IMR-90 (cell line): ENCODE results near the gene CACNG5. TPM values are rescaled to one million over a fixed set of nuclear protein-coding genes. Genes with fewer than 3 reads are reported as not detected.

ENCODE experiments used
- ATAC-seq: fragments of 200-7000 bp; cut with Tn5 transposase; 2 replicates; pipeline ENCODE4 v1.9.1; 2020; ENCODE audit warnings: low read depth, mild to moderate bottlenecking, moderate library complexity
- BruUV-seq: library from RNA; stranded (reverse); fragments of 400-500 nt; replicated peaks from 2 replicates; lab custom pipeline; 2021; lab: Mats Ljungman, UMichigan
- CTCF ChIA-PET: fragments of 300-600 bp; formaldehyde crosslinking; extraction: SDS; loops from one replicate; lab custom pipeline; 2021; ENCODE audit warnings: antibody characterized with exemption; lab: Yijun Ruan, JAX
- POLR2A ChIA-PET: fragments of 300-600 bp; sonication (Branson Sonifier 250); formaldehyde crosslinking; loops from one replicate; lab custom pipeline; 2022; ENCODE audit warnings: antibody characterized with exemption; ENCODE audit not compliant: unreplicated experiment; lab: Charles Lee
- DNase-seq: peaks from one replicate; pipeline ENCODE4 v3.0.0; 2013
- H2AFZ ChIP-seq: replicated peaks from 2 replicates; pipeline ENCODE3; 2013; ENCODE audit warnings: low read length, mild to moderate bottlenecking; ENCODE audit not compliant: poor library complexity
- H2AK5ac ChIP-seq: 2 replicates; pipeline ENCODE4 v1.6.1; 2013; ENCODE audit warnings: low read depth, low read length, inconsistent platforms
- H2AK9ac ChIP-seq: replicated peaks from 2 replicates; pipeline ENCODE3; 2013; ENCODE audit warnings: mild to moderate bottlenecking, low read depth, low read length, moderate library complexity; ENCODE audit not compliant: poor library complexity
- H2BK120ac ChIP-seq: 2 replicates; pipeline ENCODE4 v1.6.1; 2013; ENCODE audit warnings: low read depth, low read length, inconsistent platforms
- H2BK15ac ChIP-seq: 3 replicates; pipeline ENCODE4 v1.6.1; 2013; ENCODE audit warnings: low read depth, low read length, inconsistent platforms
- H2BK20ac ChIP-seq: 2 replicates; pipeline ENCODE4 v1.6.1; 2013; ENCODE audit warnings: low read depth, mild to moderate bottlenecking, inconsistent platforms, low read length, moderate library complexity
- H2BK5ac ChIP-seq: 2 replicates; pipeline ENCODE4 v1.6.1; 2013; ENCODE audit warnings: mild to moderate bottlenecking, low read depth, low read length, inconsistent platforms; ENCODE audit not compliant: poor library complexity, severe bottlenecking
- H3K14ac ChIP-seq: replicated peaks from 2 replicates; pipeline ENCODE4 v1.6.1; 2013; ENCODE audit warnings: low read depth, low read length, inconsistent platforms
- H3K18ac ChIP-seq: 2 replicates; pipeline ENCODE4 v1.6.1; 2013; ENCODE audit warnings: low read depth, low read length, control low read depth
- H3K23ac ChIP-seq: 2 replicates; pipeline ENCODE4 v1.6.1; 2013; ENCODE audit warnings: low read depth, low read length, inconsistent platforms
- H3K27ac ChIP-seq: 2 replicates; pipeline ENCODE4 v1.5.1; 2013; ENCODE audit warnings: mild to moderate bottlenecking, control low read depth, low read length; ENCODE audit not compliant: insufficient read depth
- H3K27me3 ChIP-seq: 2 replicates; pipeline ENCODE4 v1.6.1; 2013; ENCODE audit warnings: low read length; ENCODE audit not compliant: control insufficient read depth, insufficient read depth
- H3K36me3 ChIP-seq: 2 replicates; pipeline ENCODE4 v1.6.1; 2013; ENCODE audit warnings: low read length, mixed read lengths; ENCODE audit not compliant: control insufficient read depth, insufficient read depth
- H3K4ac ChIP-seq: 2 replicates; pipeline ENCODE4 v1.6.1; 2013; ENCODE audit warnings: low read depth, low read length, inconsistent platforms
- H3K4me1 ChIP-seq: 2 replicates; pipeline ENCODE4 v1.6.1; 2013; ENCODE audit warnings: low read length, mixed read lengths; ENCODE audit not compliant: control insufficient read depth, insufficient read depth
- H3K4me2 ChIP-seq: 2 replicates; pipeline ENCODE4 v1.6.1; 2013; ENCODE audit warnings: low read depth, mild to moderate bottlenecking, control low read depth, low read length, moderate library complexity
- H3K4me3 ChIP-seq: 2 replicates; pipeline ENCODE4 v1.5.1; 2013; ENCODE audit warnings: low read depth, mild to moderate bottlenecking, control low read depth, low read length, moderate library complexity; ENCODE audit not compliant: insufficient read depth
- H3K56ac ChIP-seq: 2 replicates; pipeline ENCODE4 v1.6.1; 2013; ENCODE audit warnings: low read length, inconsistent platforms; ENCODE audit not compliant: insufficient read depth; ENCODE audit errors: extremely low read depth
- H3K79me1 ChIP-seq, 2 experiments: 2 replicates each; pipeline ENCODE4 v1.6.1; 2013; ENCODE audit warnings: low read length in 2 of 2, inconsistent platforms in 1 of 2, low read depth in 1 of 2
- H3K9ac ChIP-seq: 2 replicates; pipeline ENCODE4 v1.6.1; 2013; ENCODE audit warnings: low read depth, low read length, control low read depth
- H3K9me1 ChIP-seq: 2 replicates; pipeline ENCODE4 v1.6.1; 2013; ENCODE audit warnings: low read length, inconsistent platforms; ENCODE audit not compliant: insufficient read depth
- H3K9me3 ChIP-seq: 2 replicates; pipeline ENCODE4 v1.6.1; 2013; ENCODE audit warnings: low read length; ENCODE audit not compliant: control insufficient read depth, insufficient read depth
- H4K20me1 ChIP-seq: 2 replicates; pipeline ENCODE4 v1.6.1; 2013; ENCODE audit warnings: low read length, inconsistent platforms; ENCODE audit not compliant: insufficient read depth
- H4K5ac ChIP-seq: 2 replicates; pipeline ENCODE4 v1.6.1; 2013; ENCODE audit warnings: mild to moderate bottlenecking, low read depth, low read length, control low read depth
- H4K8ac ChIP-seq, 2 experiments: 2 replicates each; pipeline ENCODE4 v1.6.1; 2013; ENCODE audit warnings: low read depth in 2 of 2, low read length in 2 of 2, control low read depth in 1 of 2, inconsistent platforms in 1 of 2
- H4K91ac ChIP-seq: 2 replicates; pipeline ENCODE4 v1.6.1; 2013; ENCODE audit warnings: low read depth, low read length, inconsistent platforms; ENCODE audit not compliant: insufficient read depth
- CEBPB ChIP-seq: IDR thresholded peaks from 2 replicates; pipeline ENCODE4 v1.6.1; 2012; ENCODE audit warnings: low read depth, low read length, improper control_type of control experiment
- CTCF ChIP-seq: conservative IDR thresholded peaks from 2 replicates; pipeline ENCODE4 v1.5.1; 2012; ENCODE audit warnings: mild to moderate bottlenecking, low read depth, low read length, improper control_type of control experiment
- MXI1 ChIP-seq: IDR thresholded peaks from 2 replicates; pipeline ENCODE4 v1.6.1; 2012; ENCODE audit warnings: low read depth, mild to moderate bottlenecking, low read length, moderate library complexity, borderline replicate concordance
- POLR2A ChIP-seq: IDR thresholded peaks from 2 replicates; pipeline ENCODE4 v1.6.1; 2012; ENCODE audit warnings: mild to moderate bottlenecking, low read depth, low read length
- RCOR1 ChIP-seq: IDR thresholded peaks from 2 replicates; pipeline ENCODE4 v1.6.1; 2012; ENCODE audit warnings: mild to moderate bottlenecking, low read length, improper control_type of control experiment; ENCODE audit not compliant: insufficient replicate concordance
- WGBS, 2 experiments: methylation state at CpG; one replicate each; pipeline versions ENCODE4 v1.1.5 to v1.1.7; 2013; ENCODE audit warnings: missing lambda C conversion rate in 2 of 2; ENCODE audit not compliant: insufficient read length in 1 of 2; ENCODE audit errors: extremely low coverage in 2 of 2; 5-methylcytosine and 5-hydroxymethylcytosine counted together
- dilution Hi-C: fragments of 300-500 bp; cut with HindIII; formaldehyde crosslinking; loops from one replicate; pipeline ENCODE4 v1.14.3; 2018; ENCODE audit warnings: low sequenced_read_pairs; ENCODE audit not compliant: unreplicated experiment
- in situ Hi-C: fragments of 300-500 bp; cut with MboI; formaldehyde crosslinking; loops from 3 replicates; pipeline ENCODE4 v1.14.3; 2019; ENCODE audit warnings: low sequenced_read_pairs, inconsistent platforms, mixed read lengths
- intact Hi-C: fragments of 100-400 bp; cut with micrococcal nuclease; formaldehyde crosslinking; loops from 2 replicates; pipeline ENCODE4 v1.10.0; 2022
- polyA plus RNA-seq, 3 experiments: library from polyadenylated mRNA; depleted of rRNA; stranded (reverse); fragments of >200 nt; gene quantifications; 2 replicates each; pipeline ENCODE4 v1.2.3, GENCODE V29; 2012; ENCODE audit warnings: low replicate concordance in 1 of 3
- total RNA-seq: library from RNA; depleted of rRNA; stranded (reverse); fragments of >200 nt; gene quantifications from 2 replicates; pipeline ENCODE4 v1.2.3, GENCODE V29; 2012

CACNG5 gene
- total and polyA plus RNA-seq, 2 of the 4 experiments (the other 2 are of a cell fraction): not detected

- H3K9me1 ChIP-seq: no peaks in the 10 kb centered on the region
- POLR2A ChIA-PET: no interaction called here
- H2BK20ac ChIP-seq: no peak overlapping the region
- H3K23ac ChIP-seq: no peak overlapping the region
- H3K79me1 ChIP-seq: no peaks in the 10 kb centered on the region
- H2AK9ac ChIP-seq: no peak overlapping the region
- no TSS peak for BruUV-seq
- no peak for DNase-seq
- no peak overlapping the region for H4K5ac ChIP-seq
- H3K27me3 ChIP-seq: peaks cover 57% of the 10 kb centered on the region
- no peaks in the 10 kb centered on the region for H3K4me1 ChIP-seq
- no peak overlapping the region for H3K27ac ChIP-seq
- H3K18ac ChIP-seq: no peak overlapping the region
- H3K56ac ChIP-seq: no peak overlapping the region
- in situ Hi-C loops (no loop called here), intact Hi-C loops (no loop called here), dilution Hi-C loops (no loop called here)
- no peaks in the 10 kb centered on the region for H3K36me3 ChIP-seq
- H3K4me3 ChIP-seq: no peak overlapping the region
- no peak overlapping the region for H4K91ac ChIP-seq
- H3K4ac ChIP-seq: no peak overlapping the region
- H3K9ac ChIP-seq: no peak overlapping the region
- H2BK120ac ChIP-seq: no peak overlapping the region
- no peaks in the 10 kb centered on the region for H3K9me3 ChIP-seq
- no peak overlapping the region for H2AFZ ChIP-seq
- H2AK5ac ChIP-seq: no peak overlapping the region
- no peak overlapping the region for H3K4me2 ChIP-seq
- H2BK5ac ChIP-seq: no peak overlapping the region
- no peak for ATAC-seq
- WGBS, 2 experiments: no CpG with 5 or more reads among the region's 1 CpG
- no peak overlapping the region for H3K14ac ChIP-seq
- H4K20me1 ChIP-seq: no peaks in the 10 kb centered on the region
- CTCF ChIA-PET: no interaction called here
- no peak overlapping the region for H4K8ac ChIP-seq
- H2BK15ac ChIP-seq: no peak overlapping the region
- TF ChIP-seq RCOR1: no peak
- TF ChIP-seq CEBPB: no peak
- no peak for TF ChIP-seq CTCF
- no peak for TF ChIP-seq POLR2A
- no peak for TF ChIP-seq MXI1
Measured at GRCh38 chr17:66837226-66837625, 2.3 kb downstream of the CACNG5 start.
